Cardiac muscle cell (in vitro differentiated cells and primary cell): ENCODE data around the gene SPRR2G. TPM values are rescaled to one million over a fixed set of nuclear protein-coding genes. Genes with fewer than 3 reads are reported as not detected.
A peak's percentile ranks its signal among the peaks of the same experiment; 100 is the strongest.
"Not testable (repeated sequence)": the region's sequence is repeated elsewhere in the genome, so short reads cannot be mapped to it uniquely, and the experiment has no call there.

Experiments
- DNase-seq, 2 donors: peaks; one replicate each; pipeline versions ENCODE4 v3.0.0 to v3.0.0-alpha.2; 2010 to 2017; ENCODE audit warnings: low read depth in 1 of 2, low spot score in 1 of 2
- H3K27ac ChIP-seq: fragments of 200-600 bp; sonication (generic); 2 replicates; pipeline ENCODE4 v1.5.1; 2016
- H3K27me3 ChIP-seq: fragments of 200-600 bp; sonication (generic); 2 replicates; pipeline ENCODE4 v1.6.0; 2016; ENCODE audit warnings: control low read depth
- H3K36me3 ChIP-seq: fragments of 200-600 bp; sonication (generic); 2 replicates; pipeline ENCODE4 v1.5.1; 2016; ENCODE audit warnings: control low read depth
- H3K4me1 ChIP-seq: fragments of 200-600 bp; sonication (generic); 2 replicates; pipeline ENCODE4 v1.8.1; 2017; ENCODE audit warnings: low read depth, mild to moderate bottlenecking, mixed run types
- H3K4me3 ChIP-seq: fragments of 200-600 bp; sonication (generic); 2 replicates; pipeline ENCODE4 v1.5.1; 2016; ENCODE audit warnings: mild to moderate bottlenecking
- H3K9me3 ChIP-seq: fragments of 200-600 bp; sonication (generic); 2 replicates; pipeline ENCODE4 v1.5.1; 2017; ENCODE audit warnings: low read depth, mild to moderate bottlenecking, control low read depth
- polyA plus RNA-seq: library from polyadenylated mRNA; unstranded; fragments of >200 nt; fragmentation: Nextera tagmentation; extraction: Ambion mirVana; gene quantifications from 2 replicates; pipeline ENCODE4 v1.2.1, GENCODE V29; 2016
- total RNA-seq: library from RNA; depleted of rRNA; stranded (reverse); fragments of >200 nt; gene quantifications from 2 replicates; pipeline ENCODE4 v1.2.3, GENCODE V29; 2016
- TF ChIP-seq, protein P1 (sequence below): IDR thresholded peaks from 2 replicates; pipeline ENCODE4 v1.5.1; 2012; ENCODE audit warnings: low read depth, mild to moderate bottlenecking, low read length

Gene SPRR2G
- total RNA-seq (not detected in 2 replicates), polyA plus RNA-seq (not detected in 2 replicates)

DNA sequence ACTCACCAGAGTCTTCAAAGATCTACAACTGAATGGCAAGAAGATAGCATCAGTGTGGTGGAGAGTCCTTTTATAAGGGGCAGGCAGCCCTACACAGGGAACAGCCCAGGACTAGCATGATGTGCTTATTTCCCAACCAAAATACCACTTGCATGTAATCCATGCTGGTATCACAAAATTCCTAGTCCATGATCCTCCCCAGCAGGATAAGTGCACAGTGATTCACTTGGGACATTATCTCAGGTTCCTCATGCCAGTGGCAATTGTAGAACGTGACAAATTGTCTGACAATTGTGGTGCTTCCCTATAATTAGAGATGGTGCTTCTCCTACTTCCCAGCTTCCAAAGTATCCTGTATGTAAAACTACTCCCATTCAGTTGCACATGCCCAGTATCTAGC lies at the start of gene SPRR2G:
Gene SPRR2G (minus strand): TSS at position 45 of the 400 bp plus-strand sequence. CDS start 780 bp downstream, outside the sequence.
- Histone ChIP-seq H3K27ac (no peak within 1 kb of the TSS), H3K27me3 (no peaks in the 10 kb centered on the region), H3K4me1 (no peaks in the 10 kb centered on the region), H3K36me3 (no peaks in the 10 kb centered on the region), H3K4me3 (no peak within 1 kb of the TSS), H3K9me3 (no peaks in the 10 kb centered on the region)
- TF ChIP-seq, protein P1, sequence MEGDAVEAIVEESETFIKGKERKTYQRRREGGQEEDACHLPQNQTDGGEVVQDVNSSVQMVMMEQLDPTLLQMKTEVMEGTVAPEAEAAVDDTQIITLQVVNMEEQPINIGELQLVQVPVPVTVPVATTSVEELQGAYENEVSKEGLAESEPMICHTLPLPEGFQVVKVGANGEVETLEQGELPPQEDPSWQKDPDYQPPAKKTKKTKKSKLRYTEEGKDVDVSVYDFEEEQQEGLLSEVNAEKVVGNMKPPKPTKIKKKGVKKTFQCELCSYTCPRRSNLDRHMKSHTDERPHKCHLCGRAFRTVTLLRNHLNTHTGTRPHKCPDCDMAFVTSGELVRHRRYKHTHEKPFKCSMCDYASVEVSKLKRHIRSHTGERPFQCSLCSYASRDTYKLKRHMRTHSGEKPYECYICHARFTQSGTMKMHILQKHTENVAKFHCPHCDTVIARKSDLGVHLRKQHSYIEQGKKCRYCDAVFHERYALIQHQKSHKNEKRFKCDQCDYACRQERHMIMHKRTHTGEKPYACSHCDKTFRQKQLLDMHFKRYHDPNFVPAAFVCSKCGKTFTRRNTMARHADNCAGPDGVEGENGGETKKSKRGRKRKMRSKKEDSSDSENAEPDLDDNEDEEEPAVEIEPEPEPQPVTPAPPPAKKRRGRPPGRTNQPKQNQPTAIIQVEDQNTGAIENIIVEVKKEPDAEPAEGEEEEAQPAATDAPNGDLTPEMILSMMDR = no peak
- no peak for DNase-seq

DNA sequence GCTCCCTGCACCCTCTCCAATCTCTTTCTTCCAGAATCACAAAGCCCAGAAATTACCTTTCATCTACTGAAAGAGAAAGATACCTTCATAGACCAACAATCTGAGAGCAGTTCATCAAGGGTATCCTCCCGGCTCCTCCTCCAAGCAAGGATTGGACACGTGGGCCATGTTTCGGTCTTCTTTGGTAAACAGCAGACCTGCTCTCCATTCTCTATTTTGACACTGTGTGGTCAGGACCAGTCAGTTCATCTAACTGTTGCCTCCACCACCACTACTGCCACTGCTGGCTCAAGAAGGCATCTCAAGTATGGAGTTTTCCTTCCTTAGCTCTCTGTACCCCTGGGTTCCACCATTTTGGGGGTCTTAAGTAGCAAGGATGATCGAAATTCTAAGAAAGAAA lies 44.5 kb upstream of the SPRR2G start:
- no peaks in the 10 kb centered on the region for H3K27me3 ChIP-seq
- no peak overlapping the region for H3K27ac ChIP-seq
- no peaks in the 10 kb centered on the region for H3K4me1 ChIP-seq
- DNase-seq = no peak
- TF ChIP-seq, protein P1 = no peak
- no peaks in the 10 kb centered on the region for H3K36me3 ChIP-seq
- H3K4me3 ChIP-seq = no peak overlapping the region
- H3K9me3 ChIP-seq = no peaks in the 10 kb centered on the region

DNA sequence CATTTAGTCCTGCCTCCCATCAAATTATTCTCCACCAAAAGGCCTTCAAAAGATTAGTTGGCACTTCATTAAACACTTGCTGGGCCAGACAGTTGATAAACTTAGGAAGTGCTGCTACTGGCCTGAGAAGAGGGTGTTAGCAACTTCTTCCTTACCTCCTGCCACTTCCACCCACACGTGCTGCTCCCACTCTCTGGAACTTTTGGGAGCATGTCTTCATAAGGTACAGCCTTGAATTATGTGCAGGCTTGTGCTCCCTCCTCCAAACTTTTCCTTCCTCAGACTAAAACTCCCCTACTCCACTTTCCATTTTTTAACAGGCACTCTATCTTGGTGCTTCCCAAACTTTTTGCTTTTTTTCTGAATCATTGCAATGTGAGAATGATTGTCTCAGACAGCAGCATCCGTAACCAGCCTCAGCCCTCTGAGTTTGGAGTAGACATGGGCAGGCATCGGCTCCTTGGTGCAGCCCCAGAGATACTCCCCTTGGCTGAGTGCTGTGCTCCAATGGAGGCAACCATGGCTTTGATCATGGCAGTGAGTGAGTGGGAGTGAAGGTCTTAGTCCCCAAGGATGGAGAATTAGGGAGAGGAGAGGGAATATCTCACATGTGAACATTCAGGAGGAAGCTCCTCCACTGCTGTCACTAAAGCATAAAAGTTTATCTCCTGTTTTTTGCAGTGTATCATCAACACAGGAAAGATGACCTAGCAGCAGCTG lies 43.8 kb upstream of the SPRR2G start:
- Histone ChIP-seq H3K36me3 (no peaks in the 10 kb centered on the region), H3K4me1 (no peaks in the 10 kb centered on the region), H3K27ac (no peak overlapping the region), H3K9me3 (no peaks in the 10 kb centered on the region), H3K4me3 (no peak overlapping the region), H3K27me3 (no peaks in the 10 kb centered on the region)
- DNase-seq = no peak
- TF ChIP-seq, protein P1 = no peak

DNA sequence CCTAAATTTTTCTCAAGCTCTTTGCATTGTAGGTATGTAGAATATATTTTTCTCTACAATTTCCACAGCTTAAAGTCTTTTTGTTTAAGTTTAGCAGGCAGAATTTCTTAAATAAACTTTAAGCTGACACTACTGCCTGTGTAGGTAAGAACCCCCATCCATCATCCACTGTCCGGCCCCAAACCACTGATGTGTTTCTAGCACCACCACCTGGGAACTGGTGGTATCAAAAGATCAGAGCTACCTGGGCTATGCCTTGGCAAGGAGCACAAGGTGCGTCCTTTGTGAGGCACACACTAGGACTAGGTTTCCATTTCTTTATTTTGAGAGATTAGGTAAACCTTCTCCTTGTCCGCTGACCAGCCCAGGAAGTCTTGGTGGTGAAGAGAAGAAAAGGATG lies 42.0 kb upstream of the SPRR2G start:
- Histone ChIP-seq H3K4me1 (no peaks in the 10 kb centered on the region), H3K4me3 (no peak overlapping the region), H3K36me3 (no peaks in the 10 kb centered on the region), H3K27ac (no peak overlapping the region), H3K9me3 (no peaks in the 10 kb centered on the region), H3K27me3 (no peaks in the 10 kb centered on the region)
- peak in 1 of 2 donors; percentile 52 for DNase-seq
- TF ChIP-seq, protein P1 = no peak

DNA sequence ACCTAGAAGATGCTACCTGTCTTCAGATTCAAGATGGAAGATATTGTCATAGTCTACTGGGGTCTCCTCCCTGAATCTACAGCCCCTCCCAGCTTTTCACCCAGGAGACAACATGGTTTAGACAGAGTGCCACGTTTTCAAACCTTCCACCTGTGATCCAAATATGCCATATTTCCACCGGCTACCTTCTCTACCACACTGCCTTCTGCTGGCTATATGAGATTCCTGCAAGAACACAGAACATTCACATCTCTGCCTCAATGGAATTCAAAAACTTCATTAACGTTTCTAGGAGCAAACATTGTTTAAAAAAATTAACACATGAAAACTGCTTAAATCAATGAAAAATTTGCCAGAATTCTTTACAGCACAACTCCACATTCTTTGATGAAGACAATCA lies 39.7 kb upstream of the SPRR2G start:
- TF ChIP-seq, protein P1 = no peak
- peak in 1 of 2 donors; percentile 1 for DNase-seq
- Histone ChIP-seq H3K27me3 (no peaks in the 10 kb centered on the region), H3K4me3 (no peak overlapping the region), H3K4me1 (no peaks in the 10 kb centered on the region), H3K9me3 (no peaks in the 10 kb centered on the region), H3K36me3 (no peaks in the 10 kb centered on the region), H3K27ac (no peak overlapping the region)

DNA sequence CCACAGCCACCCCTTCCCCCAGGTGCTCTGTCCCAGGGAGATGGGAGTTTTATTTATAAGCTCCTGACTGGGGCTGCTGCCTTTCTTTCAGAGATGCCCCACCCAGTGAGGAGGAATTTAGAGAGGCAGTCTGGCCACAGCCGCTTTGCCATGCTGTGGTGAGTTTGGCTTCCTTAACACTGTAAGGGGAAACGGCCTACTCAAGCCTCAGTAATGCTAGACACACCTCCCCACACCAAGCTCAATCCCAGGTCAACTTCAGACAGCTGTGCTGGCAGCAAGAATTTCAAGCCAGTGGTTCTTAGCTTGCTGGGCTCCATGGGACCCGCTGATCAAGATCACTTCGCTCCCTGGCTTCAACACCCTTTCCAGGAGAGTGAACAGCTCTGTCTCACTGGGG lies 37.6 kb upstream of the SPRR2G start:
- H3K4me3 ChIP-seq, H3K27me3 ChIP-seq, DNase-seq, H3K27ac ChIP-seq, H3K4me1 ChIP-seq, H3K9me3 ChIP-seq, H3K36me3 ChIP-seq: not testable (repeated sequence)
